Neural progenitor cell (in vitro differentiated cells): Measurements from ENCODE around the gene HAL.

Source experiments
- CTCF ChIP-seq: fragments of 200-600 bp; sonication (generic); IDR thresholded peaks from 2 replicates; pipeline ENCODE4 v1.5.1; 2017; ENCODE audit warnings: antibody characterized with exemption, mild to moderate bottlenecking
- EZH2phosphoT487 ChIP-seq: fragments of 200-600 bp; sonication (generic); IDR thresholded peaks from 2 replicates; pipeline ENCODE4 v1.6.1; 2017; ENCODE audit warnings: antibody characterized with exemption

- peak; percentile 36 for TF ChIP-seq CTCF
- TF ChIP-seq EZH2phosphoT487, result no peak
Measured at GRCh38 chr12:95943330-95943842, 52.8 kb downstream of the HAL start, which contains the start of gene AMDHD1.
